NCI-H146 (cell line): ENCODE data around the gene OLIG1.

ENCODE experiments used
- DNase-seq: peaks from one replicate; lab custom pipeline; 2025; lab: John Stamatoyannopoulos, UW

OLIG1 gene

GRCh38 chr21:33031152-33031911, 38.6 kb upstream of the OLIG1 start:
- no peak for DNase-seq

GRCh38 chr21:33032434-33033047, 37.4 kb upstream of the OLIG1 start:
- DNase-seq = no peak

GRCh38 chr21:33033094-33033951, 36.6 kb upstream of the OLIG1 start:
- DNase-seq = no peak

- no peak for DNase-seq
These were observed 36.0 kb upstream of the OLIG1 start for GRCh38 chr21:33033961-33034413.

- no peak for DNase-seq
These were observed 34.8 kb upstream of the OLIG1 start for GRCh38 chr21:33035147-33035546.

- DNase-seq = no peak
These were observed 33.3 kb upstream of the OLIG1 start for GRCh38 chr21:33036430-33037162.

GRCh38 chr21:33037501-33037900, 32.4 kb upstream of the OLIG1 start:
- no peak for DNase-seq

GRCh38 chr21:33039536-33039935, 30.4 kb upstream of the OLIG1 start:
- no peak for DNase-seq

GRCh38 chr21:33040215-33040614, 29.7 kb upstream of the OLIG1 start:
- DNase-seq = no peak

- DNase-seq = no peak
These were observed 28.0 kb upstream of the OLIG1 start for GRCh38 chr21:33041981-33042380.

- DNase-seq = no peak
These were observed 27.1 kb upstream of the OLIG1 start for GRCh38 chr21:33042812-33043211.

- no peak for DNase-seq
These were observed 23.5 kb upstream of the OLIG1 start for GRCh38 chr21:33046455-33046854.

GRCh38 chr21:33047231-33047630, 22.7 kb upstream of the OLIG1 start:
- DNase-seq = no peak

GRCh38 chr21:33051925-33052324, 18.0 kb upstream of the OLIG1 start:
- DNase-seq = no peak

- no peak for DNase-seq
These were observed 16.0 kb upstream of the OLIG1 start for GRCh38 chr21:33053951-33054350.

GRCh38 chr21:33055991-33056390, 13.9 kb upstream of the OLIG1 start:
- DNase-seq = no peak

- no peak for DNase-seq
These were observed 12.5 kb upstream of the OLIG1 start for GRCh38 chr21:33057385-33057940.

- no peak for DNase-seq
These were observed 11.4 kb upstream of the OLIG1 start for GRCh38 chr21:33058527-33058926.

- no peak for DNase-seq
These were observed 11.0 kb upstream of the OLIG1 start for GRCh38 chr21:33058957-33059356.

GRCh38 chr21:33059380-33059841, 10.5 kb upstream of the OLIG1 start:
- DNase-seq = no peak

GRCh38 chr21:33061233-33061632, 8.7 kb upstream of the OLIG1 start:
- no peak for DNase-seq
